AG04449 (cell line): ENCODE measurements around the gene FYB1.
"Not testable (repeated sequence)": the region's sequence is repeated elsewhere in the genome, so short reads cannot be mapped to it uniquely, and the experiment has no call there.

Experiments
- CTCF ChIA-PET: fragments of 350-600 bp; formaldehyde crosslinking; extraction: SDS; loops from one replicate; lab custom pipeline; 2021; ENCODE audit warnings: antibody characterized with exemption; lab: Yijun Ruan, JAX
- POLR2A ChIA-PET: fragments of 400-600, 350-600 bp; formaldehyde crosslinking; extraction: SDS; loops from one replicate; lab custom pipeline; 2020; ENCODE audit warnings: antibody characterized with exemption, inconsistent platforms; lab: Yijun Ruan, JAX
- DNase-seq: peaks from one replicate; pipeline ENCODE4 v3.0.0-alpha.2; 2010; ENCODE audit warnings: low read depth, low spot score
- H3K4me3 ChIP-seq: 2 replicates; pipeline ENCODE4 v1.5.1; 2011; ENCODE audit warnings: low read depth, mild to moderate bottlenecking, control low read depth, low read length
- CTCF ChIP-seq: IDR thresholded peaks from one replicate; pipeline ENCODE4 v1.5.1; 2011; ENCODE audit warnings: mild to moderate bottlenecking, moderate library complexity, low read length, control low read depth, inconsistent platforms; ENCODE audit not compliant: insufficient read depth; ENCODE audit errors: missing control alignments

The FYB1 gene

DNA sequence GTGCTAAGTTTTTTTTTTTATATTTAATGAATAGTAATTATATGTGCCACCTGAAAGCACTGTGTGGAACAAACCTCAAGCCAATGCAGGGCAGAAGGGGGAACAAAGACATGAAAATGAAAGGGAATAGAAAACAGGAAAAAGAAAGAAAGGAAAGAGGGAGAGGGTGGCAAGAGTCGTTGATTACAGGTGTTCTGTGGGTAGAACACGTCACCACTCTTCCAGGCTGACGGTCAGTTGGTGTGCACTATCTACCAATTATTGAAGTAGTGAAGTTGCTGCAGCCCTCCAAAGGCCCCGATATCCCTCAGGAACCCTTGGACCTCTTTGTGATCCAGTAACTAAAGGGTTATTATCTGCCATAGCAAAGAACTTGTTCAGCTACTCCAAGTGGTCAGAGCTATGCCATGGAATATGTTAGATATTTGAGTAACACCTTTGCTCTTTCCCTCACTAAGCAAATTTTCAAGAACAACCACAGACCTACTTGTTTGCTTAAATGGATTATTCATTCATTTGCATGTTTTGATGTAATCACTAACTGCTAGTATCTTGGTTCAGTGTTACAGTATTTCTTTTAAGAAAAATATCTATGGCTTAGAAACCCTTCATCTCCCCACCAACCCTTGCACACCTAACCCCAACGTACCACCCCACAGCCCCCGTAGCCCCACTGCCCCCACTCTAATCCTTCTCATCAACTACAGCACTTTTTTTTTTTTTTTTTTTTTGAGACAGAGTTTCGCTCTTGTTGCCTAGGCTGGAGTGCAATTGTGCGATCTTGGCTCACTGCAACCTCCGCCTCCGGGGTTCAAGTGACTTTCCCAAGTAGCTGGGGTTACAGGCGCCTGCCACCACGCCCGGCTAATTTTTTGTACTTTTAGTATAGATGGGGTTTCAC is 31.3 kb downstream of the FYB1 start:
- H3K4me3 ChIP-seq, result no peak overlapping the region
- POLR2A ChIA-PET, result no interaction called here
- CTCF ChIA-PET, result interaction anchor here (1.2 to 4.7 kb wide), 3 partner anchors 8 to 29 kb away, joined by 3 to 21 read pairs (median 13); no protein-coding TSS in a partner anchor
- TF ChIP-seq CTCF, result no peak
- DNase-seq, result no peak

- CTCF ChIA-PET, result interaction anchor here (1.2 to 1.5 kb wide), 2 partner anchors 10 to 30 kb away, joined by 3 to 13 read pairs; no protein-coding TSS in a partner anchor
- no peak for DNase-seq
- no peak overlapping the region for H3K4me3 ChIP-seq
- POLR2A ChIA-PET, result no interaction called here
- no peak for TF ChIP-seq CTCF
Measured at GRCh38 chr5:39186722-39187539, 32.4 kb downstream of the FYB1 start.

DNA sequence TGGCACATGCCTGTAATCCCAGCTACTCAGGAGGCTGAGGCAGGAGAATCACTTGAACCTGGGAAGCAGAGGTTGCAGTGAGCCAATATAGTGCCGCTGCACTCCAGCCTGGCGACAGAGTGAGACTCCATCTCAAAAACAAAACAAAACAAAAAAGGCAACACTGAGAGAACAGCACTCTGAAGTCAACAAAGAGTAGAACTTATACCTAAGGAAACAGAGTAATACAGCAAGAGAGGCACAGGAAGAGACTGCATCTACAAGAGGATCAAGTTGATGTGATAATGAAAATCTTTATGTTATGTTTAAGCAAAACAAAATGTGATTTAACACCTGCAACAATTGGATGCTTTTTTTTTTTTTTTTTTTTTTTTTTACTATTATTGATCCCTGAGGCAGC is 33.1 kb downstream of the FYB1 start:
- no peak for TF ChIP-seq CTCF
- no peak overlapping the region for H3K4me3 ChIP-seq
- ChIA-PET POLR2A (no interaction called here), CTCF (interaction anchor here (1.5 kb wide), 1 partner anchor 30 kb away, joined by 13 read pairs; no protein-coding TSS in a partner anchor)
- DNase-seq, result no peak

- CTCF ChIA-PET, result interaction anchor here (0.9 kb wide), 1 partner anchor 10 kb away, joined by 3 read pairs; no protein-coding TSS in a partner anchor
- no peak overlapping the region for H3K4me3 ChIP-seq
- no peak for TF ChIP-seq CTCF
- DNase-seq, result no peak
- POLR2A ChIA-PET, result no interaction called here
Measured at GRCh38 chr5:39185761-39186160, 33.6 kb downstream of the FYB1 start.

DNA sequence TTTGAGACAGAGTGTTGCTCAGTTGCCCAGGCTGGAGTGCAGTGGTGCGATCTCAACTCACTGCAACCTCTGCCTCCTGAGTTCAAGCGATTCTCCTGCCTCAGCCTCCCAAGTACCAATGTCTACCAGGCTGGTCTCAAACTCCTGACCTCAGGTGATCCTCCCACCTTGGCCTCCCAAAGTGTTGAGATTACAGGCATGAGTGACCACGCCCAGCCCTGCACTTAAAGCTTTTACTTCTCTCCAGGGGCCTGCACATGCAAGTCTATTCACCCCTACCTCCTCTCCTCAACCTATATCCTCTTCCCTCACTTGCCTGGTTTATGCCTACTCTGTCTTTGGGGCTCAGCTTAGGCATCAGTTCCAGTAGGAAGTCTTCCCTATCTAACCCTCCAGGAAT is 39.8 kb downstream of the FYB1 start:
- CTCF ChIA-PET, result interaction anchor here (1.2 to 3.5 kb wide), 3 partner anchors 10 to 38 kb away, joined by 3 to 15 read pairs (median 4); no protein-coding TSS in a partner anchor
- H3K4me3 ChIP-seq, DNase-seq, POLR2A ChIA-PET: not testable (repeated sequence)

GRCh38 chr5:39178861-39179260 is 40.5 kb downstream of the FYB1 start:
- no peak for TF ChIP-seq CTCF
- no peak overlapping the region for H3K4me3 ChIP-seq
- no peak for DNase-seq
- POLR2A ChIA-PET, result no interaction called here
- CTCF ChIA-PET, result interaction anchor here (1.0 to 1.2 kb wide), 3 partner anchors 11 to 38 kb away, joined by 3 to 5 read pairs (median 4); no protein-coding TSS in a partner anchor
